Measurements from ENCODE around the gene TBC1D9B.

GRCh38 chr5:179885491-179886090 is 22.1 kb downstream of the TBC1D9B start:
- TF ChIP-seq CTCF (IDR thresholded peaks at IDR 0.05) (no peak), ZFX (IDR thresholded peaks at IDR 0.05; ENCODE audit: borderline replicate concordance) (no peak)

Measured in 22Rv1 (cell line).